ENCODE data around the gene CCDC66.

Gene CCDC66

DNA sequence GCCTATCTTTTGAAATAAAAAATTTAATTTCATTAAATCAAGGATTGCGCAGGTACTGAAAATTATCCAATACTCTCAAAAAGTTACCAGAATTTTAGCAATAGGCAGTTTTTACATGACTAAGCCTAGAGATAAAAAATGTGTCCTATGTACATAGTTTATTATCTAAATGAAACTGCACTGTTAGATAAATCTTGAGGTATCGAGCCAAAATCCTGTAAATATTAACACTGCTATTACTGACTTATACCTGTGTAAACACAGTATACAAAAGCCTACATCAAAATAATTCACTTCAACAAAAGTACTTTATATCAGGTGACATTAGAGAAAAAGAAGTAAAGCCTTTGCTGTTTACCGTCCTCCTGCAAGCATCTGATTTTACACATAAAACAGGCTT, 65.4 kb downstream of the CCDC66 start:
- DNase-seq, result no peak

- no peak for DNase-seq
Observed at GRCh38 chr3:56624725-56625124, 67.8 kb downstream of the CCDC66 start.

DNA sequence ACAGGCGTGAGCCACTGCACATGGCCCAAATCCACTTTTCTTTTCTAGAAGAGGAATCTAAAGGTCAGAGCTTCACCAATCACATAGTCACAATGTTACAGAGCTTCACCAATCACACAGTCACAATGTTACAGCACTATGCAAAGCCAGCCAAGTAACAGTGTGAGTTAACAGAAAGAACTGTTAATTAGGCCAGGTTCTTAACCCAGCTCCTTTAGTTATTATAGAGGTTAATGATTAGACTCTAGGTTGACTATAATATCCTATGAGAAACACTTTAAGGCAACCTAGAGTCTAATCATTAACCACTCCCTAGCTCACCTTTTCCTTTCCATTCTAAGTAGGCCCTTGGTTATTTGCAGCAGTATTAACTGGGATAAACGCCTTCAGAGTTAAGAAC, 72.1 kb downstream of the CCDC66 start:
- no peak for DNase-seq

- DNase-seq, result no peak
Observed at GRCh38 chr3:56629451-56629850, 72.5 kb downstream of the CCDC66 start.

DNA sequence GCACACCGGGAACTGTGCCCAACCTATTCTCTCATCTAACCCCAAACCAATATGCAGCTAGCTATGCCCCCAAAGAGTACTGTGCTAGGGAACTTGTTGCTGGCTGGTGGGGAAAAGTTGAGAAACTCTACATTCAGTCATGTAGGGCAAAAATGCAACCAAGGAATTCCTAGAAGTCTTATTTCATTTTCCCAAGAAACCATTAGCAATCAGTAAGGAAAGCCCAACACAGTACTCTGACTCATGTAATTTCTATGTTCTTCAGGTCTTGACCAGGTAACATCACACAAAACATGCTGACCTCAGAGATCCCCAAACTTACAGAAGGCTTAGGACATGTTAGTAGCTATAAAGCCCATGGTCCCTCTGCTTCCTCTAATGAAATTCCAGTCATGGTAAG, 74.0 kb downstream of the CCDC66 start:
- DNase-seq, result no peak

- no peak for DNase-seq
Observed at GRCh38 chr3:56633181-56633580, 76.2 kb downstream of the CCDC66 start.

GRCh38 chr3:56633602-56634535, 76.9 kb downstream of the CCDC66 start:
- DNase-seq, result no peak

DNA sequence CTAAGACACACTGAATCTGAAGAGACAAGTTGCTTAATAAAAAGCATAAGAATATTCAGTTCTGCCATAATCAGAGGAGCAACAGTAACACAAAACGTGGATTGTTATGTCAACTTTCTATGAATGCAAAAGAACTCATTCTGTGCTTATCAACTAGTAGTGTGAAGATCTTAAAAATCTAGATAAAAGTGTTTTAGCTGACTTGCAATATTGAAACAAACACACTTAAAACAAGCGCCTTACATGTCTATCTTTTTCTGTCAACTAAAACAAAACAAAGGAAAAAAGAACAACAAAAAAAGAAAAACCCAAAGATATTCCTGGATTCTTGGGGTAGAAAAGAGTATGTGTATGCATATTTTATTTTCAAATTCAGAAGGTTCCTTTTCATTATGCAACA, 88.4 kb downstream of the CCDC66 start:
- no peak for DNase-seq

DNA sequence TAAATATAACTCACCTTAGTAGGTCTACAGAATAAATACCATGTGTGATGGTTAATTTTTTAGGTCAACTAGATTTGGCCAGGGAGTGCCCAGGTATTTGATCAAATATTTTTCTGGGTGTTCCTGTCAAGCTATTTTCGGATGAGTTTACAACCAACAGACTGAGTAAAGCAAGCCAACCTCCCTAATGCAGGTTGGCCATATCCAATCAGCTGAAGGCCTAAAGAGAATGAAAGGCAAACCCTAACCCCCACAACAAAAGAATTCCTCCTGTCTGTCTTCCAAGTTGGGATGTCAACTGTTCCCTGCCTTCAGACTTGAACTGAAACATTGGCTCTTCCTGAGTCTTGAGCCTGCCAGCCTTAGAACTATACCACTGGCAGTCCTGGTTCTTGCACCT, 97.5 kb downstream of the CCDC66 start:
- DNase-seq, result no peak

- DNase-seq, result no peak
Observed at GRCh38 chr3:56655709-56656108, 98.7 kb downstream of the CCDC66 start.

DNA sequence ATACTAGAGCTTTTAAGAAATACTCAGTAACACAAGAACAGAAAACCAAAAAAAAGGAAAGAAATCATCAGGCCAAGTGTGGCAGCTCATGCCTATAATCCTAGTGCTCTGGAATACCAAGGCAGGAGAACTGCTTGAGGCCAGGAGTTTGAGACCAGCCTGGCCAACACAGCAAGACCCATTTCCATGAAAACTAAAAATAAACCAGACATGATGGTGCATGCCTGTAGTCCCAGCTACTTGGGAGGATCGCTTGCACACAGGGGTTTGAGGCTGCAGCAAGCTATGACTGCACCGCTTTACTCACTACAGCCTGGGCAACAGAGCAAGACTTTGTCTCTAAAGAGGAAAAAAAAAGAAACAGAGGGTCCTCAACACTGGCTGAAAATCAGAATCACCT, 107.8 kb downstream of the CCDC66 start:
- no peak for DNase-seq

DNA sequence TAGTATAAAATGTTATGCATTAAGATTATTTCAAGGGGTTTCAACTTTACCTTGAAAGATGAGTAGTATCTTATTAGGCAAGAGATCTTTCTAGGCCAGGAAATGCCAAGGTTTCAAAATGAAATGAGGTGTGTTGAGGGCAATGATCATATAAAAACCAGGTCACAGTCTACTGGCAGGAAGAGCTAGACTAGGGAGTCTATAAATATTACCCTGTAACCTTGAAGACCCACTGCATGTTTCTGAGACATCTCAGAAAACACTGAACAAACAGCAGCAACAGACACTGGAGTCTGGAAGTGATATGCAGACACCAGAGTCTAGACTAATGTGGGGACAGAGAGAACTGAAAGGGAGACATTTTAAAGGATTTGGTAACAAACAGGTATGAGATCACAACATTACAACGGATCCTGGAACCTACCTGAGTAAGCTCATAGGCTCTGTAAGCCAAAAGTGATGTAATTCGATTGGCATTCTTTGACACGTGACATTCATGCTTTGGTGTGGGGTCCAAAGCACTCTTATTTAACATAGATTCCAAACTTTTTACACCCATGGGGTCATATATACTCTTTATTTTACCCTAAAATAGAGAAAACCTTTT, 111.1 kb downstream of the CCDC66 start:
- DNase-seq, result no peak
